GM12801 (cell line): ENCODE results near the gene ERCC2.

Source experiments
- TF ChIP-seq, protein P1 (sequence below): IDR thresholded peaks from one replicate; pipeline ENCODE4 v1.5.1; 2011; ENCODE audit warnings: control low read depth; ENCODE audit not compliant: insufficient read length; ENCODE audit errors: extremely low read depth

Gene ERCC2

DNA sequence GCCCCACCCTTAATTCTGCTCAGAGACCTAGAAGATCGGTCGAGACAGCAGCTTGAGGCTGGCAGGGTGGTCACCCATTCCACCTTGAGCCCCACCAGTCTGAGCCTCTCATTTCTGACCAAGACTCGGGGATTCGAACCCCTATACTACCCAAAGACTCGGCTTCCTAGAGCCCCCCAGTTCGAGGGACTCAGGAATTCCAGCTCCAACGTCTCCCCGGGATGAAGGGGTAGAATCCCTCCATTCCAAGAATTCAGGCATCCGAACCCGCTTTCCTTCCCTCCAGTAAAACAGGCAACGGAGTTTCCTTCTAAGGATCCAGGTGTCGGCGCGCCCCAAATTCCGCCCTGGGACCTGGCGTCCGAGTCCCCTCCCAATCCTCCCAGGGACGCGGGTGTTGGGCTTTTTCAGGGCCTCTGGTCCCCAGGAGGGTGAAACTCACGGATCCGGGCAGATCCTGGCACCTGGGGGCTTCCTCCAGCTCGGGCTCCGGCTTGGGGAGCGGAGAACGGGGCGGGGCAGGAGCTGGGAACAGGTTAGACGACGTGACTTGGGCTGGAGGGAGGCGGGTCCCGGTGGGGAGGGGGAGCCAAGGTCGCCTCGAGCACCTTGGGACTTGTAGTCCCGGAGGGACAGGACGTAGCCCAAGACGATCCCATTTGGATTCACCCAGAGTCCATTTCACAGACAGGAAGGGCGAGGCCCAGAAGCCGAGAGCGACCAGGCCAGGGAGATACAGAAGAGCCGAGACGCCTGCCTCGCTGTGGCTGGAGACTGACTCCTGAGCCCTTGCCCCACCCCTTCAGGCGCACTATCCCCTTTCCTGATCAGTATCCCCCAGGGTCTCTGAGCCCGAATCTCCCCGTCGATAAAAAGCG is 34.4 kb upstream of the ERCC2 start, which contains the start of gene PPP1R13L:
Gene PPP1R13L (minus strand): TSS at position 513 of the 878 bp plus-strand sequence. CDS start 6,751 bp downstream, outside the sequence.
- TF ChIP-seq, protein P1, sequence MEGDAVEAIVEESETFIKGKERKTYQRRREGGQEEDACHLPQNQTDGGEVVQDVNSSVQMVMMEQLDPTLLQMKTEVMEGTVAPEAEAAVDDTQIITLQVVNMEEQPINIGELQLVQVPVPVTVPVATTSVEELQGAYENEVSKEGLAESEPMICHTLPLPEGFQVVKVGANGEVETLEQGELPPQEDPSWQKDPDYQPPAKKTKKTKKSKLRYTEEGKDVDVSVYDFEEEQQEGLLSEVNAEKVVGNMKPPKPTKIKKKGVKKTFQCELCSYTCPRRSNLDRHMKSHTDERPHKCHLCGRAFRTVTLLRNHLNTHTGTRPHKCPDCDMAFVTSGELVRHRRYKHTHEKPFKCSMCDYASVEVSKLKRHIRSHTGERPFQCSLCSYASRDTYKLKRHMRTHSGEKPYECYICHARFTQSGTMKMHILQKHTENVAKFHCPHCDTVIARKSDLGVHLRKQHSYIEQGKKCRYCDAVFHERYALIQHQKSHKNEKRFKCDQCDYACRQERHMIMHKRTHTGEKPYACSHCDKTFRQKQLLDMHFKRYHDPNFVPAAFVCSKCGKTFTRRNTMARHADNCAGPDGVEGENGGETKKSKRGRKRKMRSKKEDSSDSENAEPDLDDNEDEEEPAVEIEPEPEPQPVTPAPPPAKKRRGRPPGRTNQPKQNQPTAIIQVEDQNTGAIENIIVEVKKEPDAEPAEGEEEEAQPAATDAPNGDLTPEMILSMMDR = no peak

DNA sequence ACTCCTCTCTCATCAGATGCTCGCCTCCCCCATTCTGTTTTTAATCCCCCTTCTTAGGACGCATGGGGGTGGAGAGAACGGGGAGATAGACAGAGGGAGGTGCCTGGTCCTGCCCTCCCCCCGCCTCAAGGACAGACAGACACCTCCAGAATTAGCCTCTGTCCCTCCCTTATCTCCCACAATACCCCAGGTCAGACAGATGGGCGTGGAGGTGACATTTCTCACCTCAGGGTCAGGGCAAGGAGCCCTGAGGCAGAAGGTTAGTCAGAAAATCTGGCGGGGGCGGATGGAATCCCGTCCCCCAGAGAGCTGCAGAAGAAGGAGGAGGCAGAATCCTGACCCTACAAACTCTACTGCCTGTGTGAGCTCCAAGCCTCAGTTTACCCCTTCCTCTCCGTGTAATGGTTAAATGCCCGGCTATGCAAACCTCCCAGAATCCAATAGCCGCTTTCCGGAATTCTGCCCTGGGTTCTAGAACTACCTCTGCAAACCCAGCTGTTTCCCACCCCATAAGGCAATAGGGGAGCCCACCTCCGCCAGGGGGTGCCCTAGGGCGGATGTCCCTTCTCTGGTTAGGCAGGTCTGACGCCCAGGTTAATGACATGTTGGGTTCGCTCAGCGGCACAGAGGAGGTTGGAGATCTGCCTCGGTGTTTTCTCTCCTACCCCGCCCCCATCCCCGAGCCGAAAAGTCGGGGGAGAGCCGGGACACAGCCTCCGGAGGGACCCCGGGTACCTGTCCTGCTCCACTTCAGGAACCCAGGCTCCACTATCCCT is 33.6 kb upstream of the ERCC2 start:
- TF ChIP-seq, protein P1 = no peak

DNA sequence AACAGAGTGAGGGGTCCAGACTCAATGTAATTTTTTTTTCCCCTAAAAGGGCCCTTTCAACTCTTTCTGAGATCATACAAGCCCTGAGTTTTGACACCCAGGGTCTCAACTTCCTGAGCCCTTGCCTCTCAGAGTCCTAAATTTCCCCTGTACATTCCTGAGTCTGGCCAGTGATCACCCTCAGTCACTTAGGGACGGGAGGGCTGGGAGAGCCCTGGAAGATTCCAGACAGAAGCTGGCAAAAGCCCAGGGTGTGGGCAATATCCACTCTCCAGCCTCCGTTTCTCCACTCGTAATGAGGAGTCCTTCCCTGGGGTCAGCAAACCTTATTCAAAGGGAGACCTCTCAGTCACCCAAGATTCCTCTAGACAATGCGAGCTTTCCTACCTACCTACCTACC is 32.9 kb upstream of the ERCC2 start:
- TF ChIP-seq, protein P1 = no peak

DNA sequence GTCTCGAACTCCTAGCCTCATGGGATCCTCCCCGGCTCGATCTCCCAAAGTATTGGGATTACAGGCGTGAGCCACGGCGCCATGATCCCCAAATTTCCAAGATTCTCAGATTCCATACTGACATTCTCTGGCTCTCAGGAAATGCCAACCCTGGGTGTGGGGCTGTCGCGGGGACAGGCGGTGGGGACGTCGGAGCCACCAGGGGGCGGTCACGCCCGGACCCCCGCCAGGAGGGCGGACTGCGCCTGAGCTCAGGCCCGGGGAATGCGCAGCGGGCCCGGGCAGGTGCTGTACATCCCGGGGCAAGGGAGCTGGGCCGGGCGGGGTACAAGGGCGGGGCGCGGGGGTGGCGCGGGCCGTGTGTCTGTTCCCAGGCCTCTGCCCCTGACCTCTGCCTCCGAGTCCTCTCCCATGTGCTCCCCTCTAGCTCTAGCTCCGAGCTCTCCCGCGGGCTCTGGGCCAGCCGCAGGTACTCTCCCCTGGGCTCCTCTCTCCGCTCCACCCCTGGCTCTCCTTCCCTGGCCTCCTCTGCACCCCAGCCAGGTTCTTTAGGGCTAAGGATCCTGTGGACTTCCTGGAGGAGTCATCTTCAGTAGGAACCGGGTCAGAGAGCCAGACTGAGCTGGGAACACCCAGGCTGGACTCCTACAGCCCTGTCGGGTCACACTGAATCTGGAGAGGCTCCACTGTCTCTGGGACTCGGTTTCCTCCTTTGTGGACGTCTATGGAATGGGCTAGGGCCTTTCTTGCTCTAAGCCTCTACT is 32.1 kb upstream of the ERCC2 start:
- TF ChIP-seq, protein P1 = no peak

DNA sequence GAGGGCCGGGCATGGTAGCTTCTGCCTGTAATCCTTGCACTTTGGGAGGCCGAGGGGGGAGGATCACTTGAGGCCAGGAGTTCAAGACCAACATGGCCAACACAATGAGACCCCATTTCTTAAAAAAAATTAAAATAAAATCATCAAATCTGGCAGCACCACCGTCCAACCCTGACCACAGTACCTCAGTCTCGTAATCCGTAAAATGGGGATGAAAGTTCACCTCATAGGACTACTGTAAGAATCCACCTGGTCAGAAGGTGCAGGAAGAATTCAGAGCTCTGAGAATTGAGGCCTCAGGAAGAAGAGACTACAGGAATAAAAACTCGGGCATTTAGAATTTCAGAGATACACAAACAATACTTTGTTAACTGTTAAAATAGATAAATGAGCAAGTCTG is 31.4 kb upstream of the ERCC2 start:
- TF ChIP-seq, protein P1 = no peak

DNA sequence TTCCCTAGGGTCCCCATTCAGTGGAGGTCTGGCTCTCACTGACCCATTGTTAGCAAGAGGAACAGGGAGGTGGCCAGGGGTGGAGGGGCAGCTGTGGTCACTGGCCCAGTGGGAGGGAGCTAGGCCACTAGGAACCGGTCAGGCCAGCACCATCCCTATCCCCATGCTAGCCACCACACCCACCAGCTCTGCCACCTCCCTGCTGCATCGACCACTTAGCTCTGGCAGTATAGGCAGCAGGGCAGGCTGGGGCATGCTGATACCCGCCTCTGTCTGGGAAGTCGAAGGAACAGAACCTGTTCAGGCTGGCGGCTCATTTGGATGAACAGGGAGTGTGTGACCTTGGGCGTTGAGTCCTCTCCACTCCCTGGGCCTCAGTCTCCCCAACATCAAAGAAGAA is 29.8 kb upstream of the ERCC2 start:
- TF ChIP-seq, protein P1 = no peak
